Fibroblast of the aortic adventitia (primary cell): ENCODE measurements around the gene BCL6. TPM values are rescaled to one million over a fixed set of nuclear protein-coding genes. Genes with fewer than 3 reads are reported as not detected.

Experiments
- DNase-seq: peaks from one replicate; pipeline ENCODE4 v3.0.0-alpha.2; 2010; ENCODE audit warnings: low read depth
- H3K4me3 ChIP-seq: 2 replicates; pipeline ENCODE4 v1.5.1; 2011; ENCODE audit warnings: low read depth, mild to moderate bottlenecking, control low read depth, low read length, moderate library complexity
- total RNA-seq: library from RNA; depleted of rRNA; stranded (reverse); fragments of >200 nt; gene quantifications from 2 replicates; pipeline ENCODE4 v1.2.3, GENCODE V29; 2012; ENCODE audit warnings: low replicate concordance
- TF ChIP-seq, protein P1 (sequence below): IDR thresholded peaks from 2 replicates; pipeline ENCODE4 v1.5.1; 2011; ENCODE audit warnings: mild to moderate bottlenecking, low read length, control low read depth, inconsistent platforms; ENCODE audit not compliant: insufficient read depth

The BCL6 gene
- total RNA-seq, 1 donor = 24.8 TPM

DNA sequence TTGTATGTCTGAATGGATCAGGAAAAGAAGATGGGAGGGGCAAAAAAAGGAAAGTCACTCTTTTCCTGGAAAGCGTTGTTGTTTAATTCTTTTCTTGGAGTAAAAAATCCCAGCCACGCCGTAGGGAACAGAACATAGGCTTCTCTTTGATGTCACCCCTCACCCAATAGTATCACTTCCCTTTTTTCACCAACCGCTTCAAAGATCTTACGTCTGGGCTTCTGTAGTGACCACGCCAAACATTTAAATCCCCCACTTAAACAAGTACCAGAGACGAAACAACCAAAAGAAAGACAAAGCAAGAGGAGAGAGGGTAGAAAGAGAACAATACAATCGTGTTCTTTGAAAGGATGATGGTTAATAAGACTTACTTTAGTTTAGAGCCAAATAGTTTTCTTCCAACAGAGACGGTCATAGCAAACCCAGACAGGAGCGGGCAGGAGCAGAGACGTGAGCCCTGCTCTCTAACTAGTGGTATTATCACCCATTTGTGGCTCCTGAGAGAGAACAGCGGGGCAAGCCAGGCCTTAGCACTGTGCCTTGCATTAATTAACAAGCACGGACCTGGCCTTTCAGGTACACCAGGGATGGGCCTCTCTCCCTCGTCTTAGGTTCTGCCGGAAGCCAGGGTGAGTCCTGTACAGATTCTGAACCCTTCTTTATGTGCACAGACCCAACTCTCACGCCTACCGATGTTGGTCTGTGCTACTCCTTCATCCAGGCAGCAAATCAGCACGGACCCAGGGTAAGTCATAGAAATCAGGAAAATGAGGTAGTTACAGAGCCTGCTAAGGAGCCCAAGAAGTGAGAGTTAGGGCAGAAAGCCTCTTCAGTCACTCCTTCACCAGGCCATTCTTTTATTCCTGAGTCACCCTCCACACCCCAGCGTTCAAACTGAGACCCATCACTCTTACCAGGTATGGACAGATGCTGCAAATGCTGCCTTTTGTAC, 28.2 kb upstream of the BCL6 start:
- DNase-seq = no peak
- TF ChIP-seq, protein P1, sequence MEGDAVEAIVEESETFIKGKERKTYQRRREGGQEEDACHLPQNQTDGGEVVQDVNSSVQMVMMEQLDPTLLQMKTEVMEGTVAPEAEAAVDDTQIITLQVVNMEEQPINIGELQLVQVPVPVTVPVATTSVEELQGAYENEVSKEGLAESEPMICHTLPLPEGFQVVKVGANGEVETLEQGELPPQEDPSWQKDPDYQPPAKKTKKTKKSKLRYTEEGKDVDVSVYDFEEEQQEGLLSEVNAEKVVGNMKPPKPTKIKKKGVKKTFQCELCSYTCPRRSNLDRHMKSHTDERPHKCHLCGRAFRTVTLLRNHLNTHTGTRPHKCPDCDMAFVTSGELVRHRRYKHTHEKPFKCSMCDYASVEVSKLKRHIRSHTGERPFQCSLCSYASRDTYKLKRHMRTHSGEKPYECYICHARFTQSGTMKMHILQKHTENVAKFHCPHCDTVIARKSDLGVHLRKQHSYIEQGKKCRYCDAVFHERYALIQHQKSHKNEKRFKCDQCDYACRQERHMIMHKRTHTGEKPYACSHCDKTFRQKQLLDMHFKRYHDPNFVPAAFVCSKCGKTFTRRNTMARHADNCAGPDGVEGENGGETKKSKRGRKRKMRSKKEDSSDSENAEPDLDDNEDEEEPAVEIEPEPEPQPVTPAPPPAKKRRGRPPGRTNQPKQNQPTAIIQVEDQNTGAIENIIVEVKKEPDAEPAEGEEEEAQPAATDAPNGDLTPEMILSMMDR = no peak
- no peak overlapping the region for H3K4me3 ChIP-seq

DNA sequence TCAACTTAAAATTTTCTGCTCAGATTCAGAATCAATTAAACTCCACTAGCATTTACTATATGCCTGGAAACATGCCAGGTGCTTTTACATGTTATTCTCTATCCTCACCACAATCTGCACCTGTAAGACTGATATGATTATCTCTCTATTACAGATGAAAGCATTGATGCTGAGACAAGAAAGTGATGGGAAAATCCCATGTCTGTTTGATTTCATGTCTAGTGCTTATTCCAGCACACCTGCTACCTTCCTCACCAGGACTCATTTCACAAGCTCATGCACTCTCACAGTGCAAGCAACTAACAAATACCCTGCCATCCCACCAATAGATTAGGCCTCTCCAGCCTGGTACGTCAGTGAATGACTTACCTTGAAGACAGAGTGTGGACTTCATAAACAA, 25.0 kb upstream of the BCL6 start:
- H3K4me3 ChIP-seq = no peak overlapping the region
- TF ChIP-seq, protein P1 = no peak
- no peak for DNase-seq

DNA sequence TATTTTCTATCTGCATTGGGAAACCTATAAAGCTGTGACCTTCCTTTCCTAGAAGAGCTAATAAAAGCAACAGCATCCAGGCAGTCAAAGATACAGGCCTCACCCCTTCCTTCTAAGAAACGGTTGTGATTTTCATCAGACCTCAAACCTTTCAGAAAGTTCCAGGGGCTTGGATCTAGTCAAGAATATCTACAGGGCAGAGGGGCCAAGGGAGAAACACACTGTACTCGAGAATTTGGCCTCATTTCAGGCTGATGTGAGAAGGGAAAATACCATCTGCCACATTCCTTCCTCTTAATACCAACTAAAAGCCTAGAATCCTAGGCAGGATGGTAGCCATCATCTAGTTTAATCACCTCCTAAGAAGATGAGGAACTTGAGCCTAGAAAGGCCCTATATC, 24.5 kb upstream of the BCL6 start:
- no peak for DNase-seq
- H3K4me3 ChIP-seq = no peak overlapping the region
- TF ChIP-seq, protein P1 = no peak

DNA sequence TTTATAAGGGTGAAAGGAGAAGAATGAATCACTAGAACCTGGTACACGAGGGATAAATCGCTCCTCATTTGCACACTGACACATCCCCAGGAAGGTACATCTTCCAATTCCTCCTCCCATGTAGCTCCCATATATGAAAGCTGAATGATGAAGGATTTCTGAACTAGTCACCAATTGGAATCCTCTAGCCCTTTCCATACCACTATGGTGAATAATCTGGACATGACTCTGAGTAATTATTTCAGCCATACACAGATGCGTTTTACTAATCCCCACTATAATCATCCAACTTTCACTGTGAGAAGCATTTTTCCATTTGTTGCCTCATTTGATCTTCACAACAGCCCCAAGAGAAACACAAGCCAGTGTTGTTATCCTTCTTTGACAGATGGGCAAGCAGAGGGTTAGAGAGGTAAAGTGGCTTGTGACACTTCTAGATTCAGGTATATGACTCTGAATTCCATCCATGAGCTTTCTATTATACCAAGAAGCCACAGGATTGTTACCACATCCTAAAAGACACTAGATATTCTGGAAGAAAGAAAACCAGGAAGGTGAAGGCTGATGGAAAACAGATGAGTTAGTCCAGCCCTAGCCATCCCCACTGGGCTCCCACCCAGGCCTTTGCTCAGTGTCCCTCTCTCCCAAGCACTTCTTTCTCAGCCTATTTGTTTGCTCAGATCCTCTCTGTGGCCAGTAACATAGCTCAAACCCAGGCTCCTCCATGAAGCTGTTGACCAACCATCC, 22.2 kb upstream of the BCL6 start:
- no peak overlapping the region for H3K4me3 ChIP-seq
- TF ChIP-seq, protein P1 = no peak
- peak; percentile 86 for DNase-seq

DNA sequence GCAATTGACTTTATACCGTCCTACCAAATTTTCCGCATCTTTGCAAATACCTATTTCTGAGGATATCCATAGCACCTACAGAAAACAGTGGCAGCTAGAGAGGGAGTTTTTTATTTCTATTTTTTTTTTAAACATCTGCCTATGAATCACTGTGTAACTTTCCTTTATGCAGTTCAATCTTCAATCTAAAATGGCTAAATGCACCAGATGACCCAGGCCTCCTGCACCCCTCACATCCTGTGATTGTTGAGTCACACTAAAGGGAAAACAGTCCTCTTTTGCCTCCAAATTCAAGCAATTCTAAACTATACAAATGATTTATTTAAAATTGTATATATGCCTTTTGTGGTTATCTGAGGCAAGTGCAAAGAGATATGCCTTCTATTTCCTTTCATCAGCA, 20.1 kb upstream of the BCL6 start:
- TF ChIP-seq, protein P1 = no peak
- peak; percentile 51 for DNase-seq

DNA sequence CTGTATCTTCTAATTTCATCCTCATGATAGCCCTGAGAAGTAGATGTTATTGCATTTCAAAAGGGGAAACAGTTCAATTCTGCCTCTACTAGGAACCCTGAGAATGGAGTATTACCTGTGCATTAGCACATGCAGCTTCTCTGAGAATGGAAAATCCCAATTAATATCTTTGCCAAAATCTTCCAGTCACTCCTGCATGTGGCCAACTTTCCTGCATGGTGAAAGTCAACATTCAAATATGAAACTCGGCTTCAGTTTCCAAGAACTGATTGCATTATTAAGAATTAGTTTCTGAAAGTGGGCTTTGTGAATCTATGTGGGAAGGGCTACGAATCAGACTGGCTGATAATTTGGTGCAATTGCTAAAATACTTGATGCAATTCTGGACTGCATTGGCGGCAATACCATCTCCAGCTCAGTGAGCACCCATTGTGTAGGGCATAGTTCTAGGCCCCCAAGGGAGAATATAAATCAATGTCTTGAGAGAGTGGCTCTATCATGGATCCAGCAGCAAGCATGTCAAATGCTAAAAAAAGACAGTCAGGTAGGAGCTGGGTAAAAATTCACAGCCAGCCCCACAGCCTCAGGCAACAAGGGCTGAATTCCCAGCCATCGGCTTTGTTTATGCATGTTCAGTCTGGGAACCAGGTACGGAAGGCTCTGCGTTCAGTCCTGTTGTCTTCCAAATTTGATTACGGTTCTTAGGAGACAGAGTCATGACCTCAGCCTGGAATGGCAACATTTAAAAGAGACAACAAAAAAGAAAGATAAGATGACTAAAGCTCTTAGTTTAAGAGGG, 18.8 kb upstream of the BCL6 start:
- TF ChIP-seq, protein P1 = no peak
- H3K4me3 ChIP-seq = no peak overlapping the region
- peak; percentile 63 for DNase-seq

More for the DNA sequence above, 20.1 kb upstream of the BCL6 start:
- no peak overlapping the region for H3K4me3 ChIP-seq
